Measurements from ENCODE around the gene NHERF1.

- TF ChIP-seq GATA2 (IDR thresholded peaks at IDR 0.05; ENCODE audit: low read depth, low read length) (no peak), GATA3 (IDR thresholded peaks at IDR 0.05; ENCODE audit: low read depth, low read length) (no peak)
These were observed 70.0 kb downstream of the NHERF1 start for GRCh38 chr17:74818291-74818938.

Measured in SH-SY5Y (cell line).